GM23338 (cell line): ENCODE data around the gene PYGO1. TPM values are rescaled to one million over a fixed set of nuclear protein-coding genes. Genes with fewer than 3 reads are reported as not detected.
"Not testable (repeated sequence)": the region's sequence is repeated elsewhere in the genome, so short reads cannot be mapped to it uniquely, and the experiment has no call there.

Experiments
- ATAC-seq: fragments of 200-7000 bp; cut with Tn5 transposase; 3 replicates; pipeline ENCODE4 v1.9.1; 2020
- DNase-seq: peaks from one replicate; pipeline ENCODE4 v3.0.0-alpha.2; 2015; ENCODE audit warnings: low spot score
- H2AFZ ChIP-seq: fragments of 200-600 bp; sonication (generic); 2 replicates; pipeline ENCODE4 v1.8.0; 2016; ENCODE audit warnings: antibody characterized with exemption, mild to moderate bottlenecking, moderate library complexity
- H3F3A ChIP-seq: fragments of 200-600 bp; sonication (generic); replicated peaks from 2 replicates; pipeline ENCODE4 v1.8.0; 2017; ENCODE audit warnings: antibody characterized with exemption, mixed run types, low read depth
- H3K27ac ChIP-seq: fragments of 200-600 bp; sonication (generic); 2 replicates; pipeline ENCODE4 v1.6.1; 2016; ENCODE audit warnings: low read depth
- H3K27me3 ChIP-seq: fragments of 200-600 bp; sonication (generic); 2 replicates; pipeline ENCODE4 v1.8.0; 2016; ENCODE audit warnings: mild to moderate bottlenecking, mixed run types, moderate library complexity; ENCODE audit not compliant: insufficient read depth
- H3K36me3 ChIP-seq: fragments of 200-600 bp; sonication (generic); 2 replicates; pipeline ENCODE4 v1.8.0; 2016; ENCODE audit warnings: mild to moderate bottlenecking; ENCODE audit not compliant: insufficient read depth
- H3K4me1 ChIP-seq: fragments of 200-600 bp; sonication (generic); 2 replicates; pipeline ENCODE4 v1.8.0; 2016; ENCODE audit warnings: mild to moderate bottlenecking, moderate library complexity; ENCODE audit not compliant: insufficient read depth
- H3K4me2 ChIP-seq: fragments of 200-600 bp; sonication (generic); 2 replicates; pipeline ENCODE4 v1.7.1; 2017; ENCODE audit warnings: mixed run types
- H3K4me3 ChIP-seq: fragments of 200-600 bp; sonication (generic); 2 replicates; pipeline ENCODE4 v1.6.1; 2016; ENCODE audit warnings: mixed run types
- H3K79me2 ChIP-seq: fragments of 200-600 bp; sonication (generic); replicated peaks from 2 replicates; pipeline ENCODE4 v1.8.0; 2017; ENCODE audit warnings: mild to moderate bottlenecking; ENCODE audit not compliant: insufficient read depth
- H3K9me2 ChIP-seq: fragments of 200-600 bp; sonication (generic); 2 replicates; pipeline ENCODE4 v1.8.0; 2017; ENCODE audit not compliant: insufficient read depth
- H4K20me1 ChIP-seq: fragments of 200-600 bp; sonication (generic); replicated peaks from 2 replicates; pipeline ENCODE4 v1.8.0; 2017; ENCODE audit warnings: mild to moderate bottlenecking; ENCODE audit not compliant: insufficient read depth
- H3K27ac Mint-ChIP-seq: 2 replicates; pipeline ENCODE4 v1.8.0; 2020; ENCODE audit warnings: inconsistent platforms, mild to moderate bottlenecking, moderate library complexity, mixed read lengths
- H3K27me3 Mint-ChIP-seq: 3 replicates; pipeline ENCODE4 v1.8.0; 2022; ENCODE audit warnings: low read depth, mild to moderate bottlenecking, moderate library complexity, mixed read lengths, inconsistent platforms; ENCODE audit not compliant: insufficient read depth, poor library complexity
- H3K36me3 Mint-ChIP-seq: 3 replicates; pipeline ENCODE4 v1.8.0; 2021; ENCODE audit warnings: low read depth, mild to moderate bottlenecking, inconsistent platforms, moderate library complexity, mixed read lengths
- H3K4me1 Mint-ChIP-seq: 3 replicates; pipeline ENCODE4 v1.8.0; 2020; ENCODE audit warnings: mild to moderate bottlenecking, inconsistent platforms, mixed read lengths
- H3K4me3 Mint-ChIP-seq: 3 replicates; pipeline ENCODE4 v1.8.0; 2021; ENCODE audit warnings: moderate library complexity, mild to moderate bottlenecking, inconsistent platforms, mixed read lengths
- H3K9me3 Mint-ChIP-seq: 3 replicates; pipeline ENCODE4 v1.8.0; 2020; ENCODE audit warnings: moderate library complexity, mild to moderate bottlenecking, inconsistent platforms, mixed read lengths
- CREB1 ChIP-seq: fragments of 250-450 bp; sonication (Bioruptor Pico); IDR thresholded peaks from 2 replicates; pipeline ENCODE4 v1.5.0; 2020; ENCODE audit warnings: low read depth, mild to moderate bottlenecking, moderate library complexity
- CTCF ChIP-seq, 2 experiments: fragments of 200-600 bp in 1 of 2; sonication (generic) in 1 of 2; conservative IDR thresholded peaks; 2 replicates each; pipeline versions ENCODE4 v1.5.1 to v1.6.1; 2016 to 2017; ENCODE audit warnings: antibody characterized with exemption in 2 of 2, low read depth in 2 of 2, mild to moderate bottlenecking in 2 of 2, moderate library complexity in 1 of 2
- ETS1 ChIP-seq: IDR thresholded peaks from 2 replicates; pipeline ENCODE4 v1.6.1; 2016; ENCODE audit warnings: antibody characterized with exemption
- EZH2 ChIP-seq: fragments of 200-600 bp; sonication (generic); IDR thresholded peaks from one replicate; pipeline ENCODE4 v1.8.0; 2017; ENCODE audit warnings: antibody characterized with exemption, mild to moderate bottlenecking, low read depth; ENCODE audit not compliant: unreplicated experiment
- EZH2phosphoT487 ChIP-seq: fragments of 200-600 bp; sonication (generic); IDR thresholded peaks from one replicate; pipeline ENCODE4 v1.8.1; 2018; ENCODE audit warnings: antibody characterized with exemption; ENCODE audit not compliant: unreplicated experiment
- JUNB ChIP-seq: IDR thresholded peaks from one replicate; pipeline ENCODE4 v1.6.1; 2016; ENCODE audit warnings: antibody characterized with exemption; ENCODE audit not compliant: unreplicated experiment
- NANOG ChIP-seq: IDR thresholded peaks from 2 replicates; pipeline ENCODE4 v1.6.1; 2016; ENCODE audit warnings: antibody characterized with exemption, borderline replicate concordance
- POLR2AphosphoS5 ChIP-seq: IDR thresholded peaks from 2 replicates; pipeline ENCODE4 v1.6.1; 2016; ENCODE audit warnings: antibody characterized with exemption, low read depth
- REST ChIP-seq: IDR thresholded peaks from one replicate; pipeline ENCODE4 v1.6.1; 2018; ENCODE audit warnings: antibody characterized with exemption; ENCODE audit not compliant: unreplicated experiment
- STAT1 ChIP-seq: IDR thresholded peaks from one replicate; pipeline ENCODE4 v1.6.1; 2016; ENCODE audit warnings: antibody characterized with exemption; ENCODE audit not compliant: unreplicated experiment
- ZNF114 ChIP-seq: fragments of 250-450 bp; sonication (Bioruptor Pico); IDR thresholded peaks from 2 replicates; pipeline ENCODE4 v1.5.0; 2020; ENCODE audit warnings: mild to moderate bottlenecking, moderate library complexity
- ZNF331 ChIP-seq: fragments of 250-450 bp; sonication (Bioruptor Pico); IDR thresholded peaks from 2 replicates; pipeline ENCODE4 v1.5.0; 2020; ENCODE audit warnings: low read depth, mild to moderate bottlenecking, moderate library complexity
- polyA plus RNA-seq: library from polyadenylated mRNA; unstranded; fragments of >200 nt; fragmentation: Nextera tagmentation; extraction: Ambion mirVana; gene quantifications from 2 replicates; pipeline ENCODE4 v1.2.1, GENCODE V29; 2016
- total RNA-seq: library from RNA; depleted of rRNA; stranded (reverse); fragments of >200 nt; shearing (Covaris generic); gene quantifications from 2 replicates; pipeline ENCODE4 v1.2.3, GENCODE V29; 2014

PYGO1 gene
- total and polyA plus RNA-seq, 2 experiments from 2014 or later: 0.18 to 0.52 TPM

- TF ChIP-seq CTCF (conservative IDR thresholded peaks at IDR 0.05; ENCODE audit: low read depth in 2 of 2) (no peak), EZH2 (no peak), STAT1 (no peak), JUNB (no peak)
Measured at GRCh38 chr15:55496716-55497115, 91.4 kb downstream of the PYGO1 start (continued).

GRCh38 chr15:55494931-55495330 is 93.2 kb downstream of the PYGO1 start:
- H3K27ac ChIP-seq: no peak overlapping the region
- H3K4me3 ChIP-seq: no peak overlapping the region
- no peaks in the 10 kb centered on the region for H3F3A ChIP-seq
- no peaks in the 10 kb centered on the region for H3K27me3 ChIP-seq
- DNase-seq (no peak), ATAC-seq (no peak)
- no peak overlapping the region for H3K27ac Mint-ChIP-seq
- no peak overlapping the region for H2AFZ ChIP-seq
- H3K9me3 Mint-ChIP-seq: no peaks in the 10 kb centered on the region
- H3K4me1 ChIP-seq: no peaks in the 10 kb centered on the region; the same call in 1 of the 2 replicates
- H3K9me2 ChIP-seq: no peaks in the 10 kb centered on the region
- no peaks in the 10 kb centered on the region for H3K27me3 Mint-ChIP-seq
- H3K4me1 Mint-ChIP-seq: no peaks in the 10 kb centered on the region
- no peaks in the 10 kb centered on the region for H4K20me1 ChIP-seq
- no peaks in the 10 kb centered on the region for H3K36me3 Mint-ChIP-seq
- TF ChIP-seq ZNF114 (no peak), EZH2phosphoT487 (no peak), ZNF331 (CRISPR knock-in tag) (no peak), ETS1 (no peak), REST (no peak), EZH2 (no peak), NANOG (no peak), CREB1 (no peak), CTCF (conservative IDR thresholded peaks at IDR 0.05; ENCODE audit: low read depth in 2 of 2) (no peak), JUNB (no peak), POLR2AphosphoS5 (no peak)
- H3K4me3 Mint-ChIP-seq: no peak overlapping the region
- no peaks in the 10 kb centered on the region for H3K36me3 ChIP-seq
- H3K4me2 ChIP-seq: no peak overlapping the region
- no peaks in the 10 kb centered on the region for H3K79me2 ChIP-seq

- H3K27ac Mint-ChIP-seq, H3K4me2 ChIP-seq: not testable (repeated sequence)
Measured at GRCh38 chr15:55488952-55489600, 99.1 kb downstream of the PYGO1 start.

More at GRCh38 chr15:55488952-55489600, 99.1 kb downstream of the PYGO1 start:
- not testable (repeated sequence) for H3F3A ChIP-seq, H3K36me3 ChIP-seq, H3K9me2 ChIP-seq, H3K9me3 Mint-ChIP-seq, H3K27me3 ChIP-seq, H4K20me1 ChIP-seq, H3K4me1 ChIP-seq, H2AFZ ChIP-seq, H3K27me3 Mint-ChIP-seq, H3K27ac ChIP-seq, H3K4me1 Mint-ChIP-seq, DNase-seq, H3K79me2 ChIP-seq, H3K4me3 Mint-ChIP-seq, H3K4me3 ChIP-seq, ATAC-seq
- H3K36me3 Mint-ChIP-seq: peaks cover 23% of the 10 kb centered on the region
